CD4-positive, alpha-beta T cell (primary cell): ENCODE results near the gene HMCES. TPM values are rescaled to one million over a fixed set of nuclear protein-coding genes. Genes with fewer than 3 reads are reported as not detected.

Experiments
- ATAC-seq: fragments of 200-7000 bp; cut with Tn5 transposase; one replicate; pipeline ENCODE4 v1.10.0; 2022; ENCODE audit warnings: mild to moderate bottlenecking; ENCODE audit not compliant: poor library complexity
- CTCF ChIA-PET: fragments of 350-600 bp; sonication (Branson Sonifier 250); formaldehyde crosslinking; loops from one replicate; lab custom pipeline; 2021; ENCODE audit warnings: antibody characterized with exemption, inconsistent platforms; lab: Charles Lee
- POLR2A ChIA-PET: fragments of 350-600 bp; sonication (Branson Sonifier 250); formaldehyde crosslinking; loops from one replicate; lab custom pipeline; 2021; ENCODE audit warnings: antibody characterized with exemption, inconsistent platforms; lab: Charles Lee
- DNase-seq, 14 experiments: peaks; one replicate each; pipeline ENCODE4 v3.0.0-alpha.2; 2013 to 2020; ENCODE audit warnings: mixed read lengths in 2 of 14
- H3K27ac ChIP-seq, 2 donors: one replicate each; pipeline versions ENCODE4 v1.5.1 to v1.7.0; 2013; ENCODE audit warnings: low read length in 2 of 2, low read depth in 1 of 2, mild to moderate bottlenecking in 1 of 2
- H3K27me3 ChIP-seq, 2 experiments: 1 replicate in 1 of 2; 2 replicates in 1 of 2; pipeline versions ENCODE4 v1.6.1 to v1.7.0; 2013; ENCODE audit warnings: low read length in 2 of 2, control low read depth in 1 of 2, mild to moderate bottlenecking in 1 of 2, moderate library complexity in 1 of 2; ENCODE audit not compliant: insufficient read depth in 2 of 2, control insufficient read depth in 1 of 2
- H3K36me3 ChIP-seq: one replicate; pipeline ENCODE4 v1.6.1; 2013; ENCODE audit warnings: low read length, control low read depth; ENCODE audit not compliant: insufficient read depth
- H3K4me1 ChIP-seq: one replicate; pipeline ENCODE4 v1.6.1; 2013; ENCODE audit warnings: low read length, control low read depth; ENCODE audit not compliant: insufficient read depth
- H3K4me3 ChIP-seq: one replicate; pipeline ENCODE4 v1.5.1; 2013; ENCODE audit warnings: mild to moderate bottlenecking, low read length, moderate library complexity
- H3K9me3 ChIP-seq, 2 experiments: 1 replicate in 1 of 2; 2 replicates in 1 of 2; pipeline versions ENCODE4 v1.6.1 to v1.7.0; 2013; ENCODE audit warnings: low read length in 2 of 2, mild to moderate bottlenecking in 2 of 2, control low read depth in 1 of 2, moderate library complexity in 1 of 2; ENCODE audit not compliant: control insufficient read depth in 1 of 2, insufficient read depth in 1 of 2
- H3K27ac Mint-ChIP-seq: one replicate; pipeline ENCODE4 v1.8.0; 2020; ENCODE audit warnings: mixed read lengths
- H3K27me3 Mint-ChIP-seq: one replicate; pipeline ENCODE4 v1.8.0; 2021; ENCODE audit warnings: mixed read lengths
- H3K36me3 Mint-ChIP-seq: one replicate; pipeline ENCODE4 v1.8.0; 2021; ENCODE audit warnings: low read depth, mixed read lengths
- H3K4me1 Mint-ChIP-seq: one replicate; pipeline ENCODE4 v1.8.0; 2021; ENCODE audit warnings: low read depth, mixed read lengths
- H3K4me3 Mint-ChIP-seq: one replicate; pipeline ENCODE4 v1.8.0; 2020; ENCODE audit warnings: mild to moderate bottlenecking, mixed read lengths
- H3K9me3 Mint-ChIP-seq: one replicate; pipeline ENCODE4 v1.8.0; 2020; ENCODE audit warnings: mixed read lengths
- intact Hi-C, 2 experiments: fragments of 100-400 bp; cut with DNase I in 1 of 2; cut with micrococcal nuclease in 1 of 2; formaldehyde crosslinking; loops; one replicate each; pipeline versions ENCODE4 v1.15.1 to v1.9.0; 2023 to 2025; cut with DNase I, micrococcal nuclease
- total RNA-seq, 174 experiments: library from RNA in 2 of 174; stranded (reverse) in 2 of 174; gene quantifications; one replicate each; pipeline ENCODE4 v1.2.3 and lab custom pipeline; 2021 to 2026
- TF ChIP-seq, protein P1 (sequence below): fragments of 200-600 bp; IDR thresholded peaks from one replicate; pipeline ENCODE4 v1.8.0; 2022; ENCODE audit warnings: antibody characterized with exemption, mild to moderate bottlenecking

HMCES gene
- total RNA-seq, 2 experiments from 2014 or later: 63.5 to 64.0 TPM

- Mint-ChIP-seq H3K4me1 (peaks cover 6% of the 10 kb centered on the region), H3K36me3 (no peaks in the 10 kb centered on the region), H3K27ac (no peak overlapping the region), H3K9me3 (no peaks in the 10 kb centered on the region), H3K4me3 (no peak overlapping the region), H3K27me3 (peaks cover 29% of the 10 kb centered on the region)
- CTCF ChIA-PET: no interaction called here
- no peak overlapping the region for H3K27ac ChIP-seq
- DNase-seq (no peak), ATAC-seq (no peak)
- H3K4me3 ChIP-seq: no peak overlapping the region
- POLR2A ChIA-PET: no interaction called here
- peaks cover 0 to 11% of the 10 kb centered on the region in 2 experiments for H3K9me3 ChIP-seq
- H3K36me3 ChIP-seq: no peaks in the 10 kb centered on the region
- intact Hi-C loops: no loop called here
- TF ChIP-seq, protein P1, sequence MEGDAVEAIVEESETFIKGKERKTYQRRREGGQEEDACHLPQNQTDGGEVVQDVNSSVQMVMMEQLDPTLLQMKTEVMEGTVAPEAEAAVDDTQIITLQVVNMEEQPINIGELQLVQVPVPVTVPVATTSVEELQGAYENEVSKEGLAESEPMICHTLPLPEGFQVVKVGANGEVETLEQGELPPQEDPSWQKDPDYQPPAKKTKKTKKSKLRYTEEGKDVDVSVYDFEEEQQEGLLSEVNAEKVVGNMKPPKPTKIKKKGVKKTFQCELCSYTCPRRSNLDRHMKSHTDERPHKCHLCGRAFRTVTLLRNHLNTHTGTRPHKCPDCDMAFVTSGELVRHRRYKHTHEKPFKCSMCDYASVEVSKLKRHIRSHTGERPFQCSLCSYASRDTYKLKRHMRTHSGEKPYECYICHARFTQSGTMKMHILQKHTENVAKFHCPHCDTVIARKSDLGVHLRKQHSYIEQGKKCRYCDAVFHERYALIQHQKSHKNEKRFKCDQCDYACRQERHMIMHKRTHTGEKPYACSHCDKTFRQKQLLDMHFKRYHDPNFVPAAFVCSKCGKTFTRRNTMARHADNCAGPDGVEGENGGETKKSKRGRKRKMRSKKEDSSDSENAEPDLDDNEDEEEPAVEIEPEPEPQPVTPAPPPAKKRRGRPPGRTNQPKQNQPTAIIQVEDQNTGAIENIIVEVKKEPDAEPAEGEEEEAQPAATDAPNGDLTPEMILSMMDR: no peak
- peaks cover 9% of the 10 kb centered on the region for H3K4me1 ChIP-seq
- peaks cover 8 to 17% of the 10 kb centered on the region in 2 experiments for H3K27me3 ChIP-seq
Observed at GRCh38 chr3:129341331-129342141, 62.9 kb downstream of the HMCES start.

DNA sequence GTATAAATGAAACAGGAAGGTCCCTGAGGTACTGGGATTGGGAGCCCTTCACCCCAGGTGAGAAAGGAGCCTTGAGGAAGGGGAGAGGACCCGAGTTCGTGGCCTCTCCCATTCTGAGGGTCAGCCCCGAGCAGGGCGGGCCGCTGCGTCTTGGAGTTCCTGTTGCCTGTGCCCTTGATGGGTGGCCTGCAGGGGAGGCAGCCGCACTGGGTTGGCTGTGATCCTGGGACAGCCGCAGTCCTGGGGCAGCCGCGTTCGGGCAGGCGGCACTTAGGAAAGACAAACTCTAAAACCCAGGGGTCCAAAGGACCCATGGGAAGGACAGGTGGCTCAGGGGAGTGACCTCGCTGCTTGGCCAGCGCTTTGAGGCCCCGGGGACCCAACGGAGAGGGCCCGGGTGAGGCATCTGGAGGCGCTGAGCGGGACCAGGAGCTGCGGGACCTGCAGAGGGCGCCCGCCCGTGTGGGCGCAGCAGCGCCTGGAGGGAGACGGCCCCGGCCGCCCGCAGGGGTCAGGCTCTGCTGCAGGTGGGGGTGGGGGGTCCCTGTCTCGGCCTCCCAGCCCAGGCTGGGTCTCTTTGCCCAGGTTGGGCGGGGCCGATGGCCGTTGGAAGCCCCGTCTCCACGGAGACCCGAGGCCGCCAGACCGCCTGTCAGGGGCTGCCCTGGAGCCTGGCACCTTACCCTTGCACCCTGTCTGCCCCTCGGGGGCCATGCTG lies 65.1 kb downstream of the HMCES start:
- Histone ChIP-seq H3K9me3 (peaks cover 0 to 11% of the 10 kb centered on the region in 2 experiments), H3K27ac (no peak overlapping the region), H3K27me3 (peaks cover 8 to 17% of the 10 kb centered on the region in 2 experiments), H3K36me3 (no peaks in the 10 kb centered on the region), H3K4me3 (peak overlapping the region; percentile 14), H3K4me1 (peaks cover 9% of the 10 kb centered on the region)
- no peaks in the 10 kb centered on the region for H3K9me3 Mint-ChIP-seq
- H3K27ac Mint-ChIP-seq: no peak overlapping the region
- intact Hi-C loops: no loop called here
- no peak overlapping the region for H3K4me3 Mint-ChIP-seq
- CTCF ChIA-PET: interaction anchor here (0.5 to 1.2 kb wide), 3 partner anchors 29 to 34 kb away, joined by 3 read pairs; no protein-coding TSS in a partner anchor
- POLR2A ChIA-PET: no interaction called here
- TF ChIP-seq, protein P1: peak; percentile 19
- peak; percentile 72 for ATAC-seq
- no peaks in the 10 kb centered on the region for H3K36me3 Mint-ChIP-seq
- peaks cover 6% of the 10 kb centered on the region for H3K4me1 Mint-ChIP-seq
- peaks cover 34% of the 10 kb centered on the region for H3K27me3 Mint-ChIP-seq
- peak in 9 of 14 experiments; percentile 10 to 59 (median 21) for DNase-seq

DNA sequence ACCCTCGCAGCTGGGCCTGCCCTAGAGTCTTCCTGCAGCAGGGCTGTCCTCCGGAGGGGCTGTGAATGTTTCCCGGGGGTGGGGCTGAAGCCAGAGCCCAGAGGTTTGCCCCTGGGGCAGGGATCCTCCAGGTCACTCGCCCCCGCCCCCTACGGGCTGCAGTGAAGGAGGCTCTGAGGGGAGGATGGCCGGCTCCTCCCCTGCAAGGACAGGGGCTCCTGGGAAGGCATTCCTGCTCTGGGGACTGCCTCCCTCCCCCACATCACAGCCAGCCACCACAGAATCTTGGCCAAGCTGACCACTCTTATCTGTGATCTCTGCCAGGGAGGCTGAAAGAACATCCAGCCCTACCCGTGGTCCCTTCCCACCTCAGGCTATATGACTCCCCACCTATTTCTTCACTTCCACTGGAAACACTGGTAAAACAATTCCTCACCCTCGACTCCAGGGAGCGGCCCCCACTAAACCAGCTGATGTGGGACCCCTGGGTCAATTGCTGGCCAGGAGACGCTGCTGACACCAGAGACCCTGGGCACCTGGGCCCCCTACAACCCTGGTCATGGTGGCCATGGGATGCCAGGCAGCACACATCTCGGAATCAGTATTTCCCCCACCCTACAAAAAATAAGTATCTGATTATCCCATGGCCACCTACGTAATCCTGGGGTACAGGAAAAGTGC lies 66.0 kb downstream of the HMCES start:
- Histone ChIP-seq H3K27me3 (peaks cover 8 to 17% of the 10 kb centered on the region in 2 experiments), H3K27ac (no peak overlapping the region), H3K4me1 (peaks cover 9% of the 10 kb centered on the region), H3K9me3 (peaks cover 0 to 11% of the 10 kb centered on the region in 2 experiments), H3K36me3 (no peaks in the 10 kb centered on the region), H3K4me3 (no peak overlapping the region)
- Mint-ChIP-seq H3K4me1 (peaks cover 6% of the 10 kb centered on the region), H3K4me3 (no peak overlapping the region), H3K36me3 (no peaks in the 10 kb centered on the region), H3K9me3 (no peaks in the 10 kb centered on the region), H3K27ac (no peak overlapping the region), H3K27me3 (peaks cover 34% of the 10 kb centered on the region)
- TF ChIP-seq, protein P1: no peak
- ChIA-PET CTCF (interaction anchor here (1.0 kb wide), 1 partner anchor 30 kb away, joined by 3 read pairs; no protein-coding TSS in a partner anchor), POLR2A (no interaction called here)
- intact Hi-C loops: no loop called here
- no peak for ATAC-seq
- no peak for DNase-seq
